Hematopoietic multipotent progenitor cell (in vitro differentiated cells): Measurements from ENCODE around the gene NAV1. TPM values are rescaled to one million over a fixed set of nuclear protein-coding genes. Genes with fewer than 3 reads are reported as not detected.

Experiments
- DNase-seq, 3 donors: peaks; one replicate each; pipeline ENCODE4 v3.0.0-alpha.2; 2011 to 2015; ENCODE audit warnings: low read depth in 2 of 3, low spot score in 2 of 3
- total RNA-seq: library from RNA; depleted of rRNA; stranded (reverse); fragments of >200 nt; gene quantifications from one replicate; pipeline ENCODE4 v1.2.3, GENCODE V29; 2012

NAV1 gene
- total RNA-seq, 1 donor = 8.1 TPM

GRCh38 chr1:201525193-201525778 lies 13.6 kb upstream of the NAV1 start:
- no peak for DNase-seq

- no peak for DNase-seq
These were observed 11.0 kb upstream of the NAV1 start for GRCh38 chr1:201527879-201528278.

GRCh38 chr1:201528631-201529252 lies 10.2 kb upstream of the NAV1 start:
- DNase-seq = no peak

GRCh38 chr1:201530741-201531531 lies 8.0 kb upstream of the NAV1 start:
- DNase-seq = peak in 2 of 3 donors; percentile 73 to 82

- DNase-seq = peak in 1 of 3 donors; percentile 57
These were observed 7.1 kb upstream of the NAV1 start for GRCh38 chr1:201531551-201532425.

- no peak for DNase-seq
These were observed 5.1 kb upstream of the NAV1 start for GRCh38 chr1:201533836-201534235.

GRCh38 chr1:201535046-201535918 lies 3.6 kb upstream of the NAV1 start:
- DNase-seq = no peak

GRCh38 chr1:201535919-201536245 lies 3.0 kb upstream of the NAV1 start:
- DNase-seq = no peak

- DNase-seq = no peak
These were observed 2.4 kb upstream of the NAV1 start for GRCh38 chr1:201536558-201536957.

GRCh38 chr1:201537028-201537427 lies 1.9 kb upstream of the NAV1 start:
- DNase-seq = no peak

GRCh38 chr1:201537467-201537866 lies 1.5 kb upstream of the NAV1 start:
- no peak for DNase-seq

GRCh38 chr1:201537891-201538611 lies 876 bp upstream of the NAV1 start:
- no peak for DNase-seq

GRCh38 chr1:201539561-201540431 lies 869 bp downstream of the NAV1 start:
- peak in 1 of 3 donors; percentile 54 for DNase-seq

- DNase-seq = no peak
These were observed 2.2 kb downstream of the NAV1 start for GRCh38 chr1:201540846-201541735.

- DNase-seq = no peak
These were observed 3.5 kb downstream of the NAV1 start for GRCh38 chr1:201542309-201543035.

GRCh38 chr1:201543871-201544642 lies 5.1 kb downstream of the NAV1 start:
- no peak for DNase-seq
